GM18907 (cell line): ENCODE results near the gene ADAMTS17.

Experiments
- ATAC-seq: cut with Tn5 transposase; IDR thresholded peaks from one replicate; pipeline ENCODE4 v1.9.1; 2021; ENCODE audit warnings: mild to moderate bottlenecking, moderate library complexity; ENCODE audit not compliant: unreplicated experiment

The ADAMTS17 gene, protein sequence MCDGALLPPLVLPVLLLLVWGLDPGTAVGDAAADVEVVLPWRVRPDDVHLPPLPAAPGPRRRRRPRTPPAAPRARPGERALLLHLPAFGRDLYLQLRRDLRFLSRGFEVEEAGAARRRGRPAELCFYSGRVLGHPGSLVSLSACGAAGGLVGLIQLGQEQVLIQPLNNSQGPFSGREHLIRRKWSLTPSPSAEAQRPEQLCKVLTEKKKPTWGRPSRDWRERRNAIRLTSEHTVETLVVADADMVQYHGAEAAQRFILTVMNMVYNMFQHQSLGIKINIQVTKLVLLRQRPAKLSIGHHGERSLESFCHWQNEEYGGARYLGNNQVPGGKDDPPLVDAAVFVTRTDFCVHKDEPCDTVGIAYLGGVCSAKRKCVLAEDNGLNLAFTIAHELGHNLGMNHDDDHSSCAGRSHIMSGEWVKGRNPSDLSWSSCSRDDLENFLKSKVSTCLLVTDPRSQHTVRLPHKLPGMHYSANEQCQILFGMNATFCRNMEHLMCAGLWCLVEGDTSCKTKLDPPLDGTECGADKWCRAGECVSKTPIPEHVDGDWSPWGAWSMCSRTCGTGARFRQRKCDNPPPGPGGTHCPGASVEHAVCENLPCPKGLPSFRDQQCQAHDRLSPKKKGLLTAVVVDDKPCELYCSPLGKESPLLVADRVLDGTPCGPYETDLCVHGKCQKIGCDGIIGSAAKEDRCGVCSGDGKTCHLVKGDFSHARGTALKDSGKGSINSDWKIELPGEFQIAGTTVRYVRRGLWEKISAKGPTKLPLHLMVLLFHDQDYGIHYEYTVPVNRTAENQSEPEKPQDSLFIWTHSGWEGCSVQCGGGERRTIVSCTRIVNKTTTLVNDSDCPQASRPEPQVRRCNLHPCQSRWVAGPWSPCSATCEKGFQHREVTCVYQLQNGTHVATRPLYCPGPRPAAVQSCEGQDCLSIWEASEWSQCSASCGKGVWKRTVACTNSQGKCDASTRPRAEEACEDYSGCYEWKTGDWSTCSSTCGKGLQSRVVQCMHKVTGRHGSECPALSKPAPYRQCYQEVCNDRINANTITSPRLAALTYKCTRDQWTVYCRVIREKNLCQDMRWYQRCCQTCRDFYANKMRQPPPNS

DNA sequence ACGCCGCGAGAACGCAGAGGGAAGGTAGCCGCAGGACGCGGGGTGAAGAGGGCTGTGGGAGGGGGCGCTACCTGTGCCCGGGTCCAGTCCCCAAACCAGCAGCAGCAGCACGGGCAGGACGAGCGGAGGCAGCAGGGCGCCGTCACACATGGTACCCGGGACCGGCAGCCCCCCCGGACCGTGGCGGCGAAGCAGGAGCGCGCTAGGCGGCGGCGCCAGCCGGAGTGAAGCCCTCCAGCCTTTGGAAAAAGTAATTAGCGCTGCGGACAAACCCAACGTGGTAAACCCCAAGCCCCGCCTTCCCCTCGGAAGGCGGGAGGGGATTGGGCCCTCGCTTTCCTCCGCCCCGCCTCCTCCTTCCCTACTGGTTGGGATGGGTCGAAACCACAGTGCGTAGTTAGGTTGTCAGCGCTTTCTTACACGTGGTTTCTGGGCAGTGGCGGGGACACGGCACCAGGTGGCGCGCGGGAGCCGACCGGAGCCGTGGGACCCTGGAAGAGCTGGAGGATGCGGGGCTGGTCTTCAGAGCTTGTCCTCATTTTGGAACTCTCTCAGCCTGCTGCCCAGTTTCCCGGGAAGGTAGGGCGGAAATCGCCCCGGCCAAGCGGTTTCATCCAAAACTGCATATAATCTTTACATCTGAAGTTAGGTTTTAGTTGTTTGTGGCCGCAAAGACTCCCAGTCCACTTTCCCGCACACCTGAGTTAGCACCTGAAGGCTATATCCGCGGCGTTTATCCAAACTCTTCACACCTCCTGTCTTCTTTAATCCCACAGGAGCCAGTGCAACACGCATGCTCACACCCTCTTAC lies at the start of gene ADAMTS17:
TSS of gene ADAMTS17 (minus strand) at position 226 of the 811 bp plus-strand sequence. CDS start at position 150, 76 bp downstream.
- peak; percentile 98 for ATAC-seq

DNA sequence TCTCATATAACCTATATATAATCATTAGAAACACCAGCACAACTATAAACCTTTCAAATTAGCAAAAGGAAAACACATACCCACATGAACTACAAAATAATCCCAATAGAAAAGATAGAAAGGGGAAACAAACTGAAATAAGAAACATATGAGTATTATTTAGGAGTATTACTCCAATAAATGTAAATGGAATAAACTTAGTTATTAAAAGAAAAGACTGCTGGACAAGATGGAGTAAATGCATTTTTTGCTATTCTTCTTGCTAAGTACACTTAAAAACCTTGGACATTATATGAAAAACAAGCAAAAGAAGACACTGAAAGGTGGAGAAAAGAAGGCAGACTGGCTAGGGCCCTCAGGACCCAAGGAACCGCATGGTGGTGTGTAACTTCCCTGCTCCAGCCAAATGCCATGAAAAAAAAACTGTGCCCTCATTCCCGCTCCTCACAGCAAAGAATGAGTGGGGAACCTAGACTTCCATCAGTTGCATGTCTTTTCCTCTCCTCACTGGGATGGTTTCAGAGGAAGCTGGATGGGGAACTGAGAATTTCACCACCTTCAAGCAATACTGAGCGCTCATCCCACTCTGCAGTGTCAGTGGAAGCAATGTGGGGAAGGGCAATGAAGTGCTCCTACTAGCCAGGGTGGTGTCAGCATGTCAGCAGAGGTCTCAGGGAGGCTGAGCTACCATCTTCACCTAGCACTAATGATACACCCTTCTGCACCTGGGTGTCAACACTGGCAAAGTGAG lies 43.7 kb upstream of the ADAMTS17 start:
- no peak for ATAC-seq

DNA sequence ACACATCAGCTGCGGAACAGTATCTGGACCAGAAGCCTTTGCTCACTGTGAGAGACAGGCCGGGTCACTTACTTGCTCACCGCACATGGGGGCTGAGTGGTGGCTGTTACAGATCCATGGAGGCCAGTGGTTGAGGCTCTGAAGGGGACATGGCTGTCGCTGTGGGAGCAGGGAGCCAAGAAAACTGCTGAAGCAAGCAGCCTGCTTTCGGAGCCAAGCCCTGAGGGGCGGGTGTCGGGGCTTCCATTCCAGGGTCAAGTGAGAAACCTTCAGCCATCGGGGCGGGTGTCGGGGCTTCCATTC lies 42.3 kb upstream of the ADAMTS17 start:
- ATAC-seq: no peak

DNA sequence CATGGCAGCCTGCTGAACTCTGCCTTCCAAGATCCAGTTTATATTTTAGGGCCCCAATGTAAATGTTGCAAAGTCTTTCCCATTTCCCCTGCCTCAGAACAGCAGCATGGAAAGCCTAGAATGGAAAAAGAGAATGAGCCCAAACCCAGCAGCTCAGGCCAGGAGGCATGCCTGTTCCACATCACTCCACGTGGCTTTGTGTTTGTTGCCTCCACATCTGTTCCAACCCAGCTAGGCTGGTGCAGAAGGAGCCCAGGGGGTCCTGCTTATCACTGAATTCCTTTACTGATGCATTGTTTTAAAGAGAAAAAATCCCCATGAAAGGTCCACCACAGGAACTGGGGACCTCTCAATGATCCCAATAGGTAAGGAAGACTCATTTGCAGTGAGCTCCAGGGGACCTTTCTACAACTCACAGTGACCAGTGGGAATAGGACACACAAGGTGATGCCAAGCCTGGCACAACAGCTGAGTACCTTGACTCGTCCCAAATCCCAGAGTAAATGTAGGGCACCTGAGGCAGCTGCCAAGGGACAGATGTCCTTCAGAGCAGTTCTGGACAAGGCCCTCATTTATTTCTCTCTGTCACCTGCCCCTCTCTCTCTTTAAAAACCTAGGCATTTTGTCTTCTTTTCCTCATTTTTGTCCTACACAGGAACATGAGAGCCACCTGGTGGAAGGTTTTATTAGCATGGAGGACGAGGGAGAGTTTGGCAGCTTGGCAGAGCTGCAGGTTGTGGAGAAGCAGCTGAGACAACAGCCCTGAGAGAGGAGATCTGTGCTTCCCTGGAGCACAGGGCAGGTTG lies 41.7 kb upstream of the ADAMTS17 start:
- no peak for ATAC-seq

DNA sequence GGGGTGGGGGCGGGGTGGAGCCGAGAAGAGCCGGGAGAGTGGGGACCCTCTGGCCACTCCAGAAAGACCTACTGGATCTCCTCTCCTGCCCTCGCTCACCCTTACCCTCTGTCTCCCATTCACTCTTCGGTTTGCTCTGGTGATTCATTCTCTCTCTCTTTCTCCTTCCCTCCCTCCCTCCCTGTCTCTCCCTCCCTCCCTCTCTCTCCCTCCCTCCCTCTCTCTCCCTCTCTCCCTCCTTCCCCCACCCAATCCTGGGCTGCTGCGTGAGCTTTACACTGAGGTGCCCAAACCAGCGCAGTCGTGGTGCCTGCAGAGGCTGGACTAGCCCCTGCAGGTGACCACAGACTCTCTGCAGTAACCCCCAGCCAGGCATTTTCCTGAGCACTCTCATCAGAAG lies 32.2 kb upstream of the ADAMTS17 start:
- ATAC-seq: no peak

DNA sequence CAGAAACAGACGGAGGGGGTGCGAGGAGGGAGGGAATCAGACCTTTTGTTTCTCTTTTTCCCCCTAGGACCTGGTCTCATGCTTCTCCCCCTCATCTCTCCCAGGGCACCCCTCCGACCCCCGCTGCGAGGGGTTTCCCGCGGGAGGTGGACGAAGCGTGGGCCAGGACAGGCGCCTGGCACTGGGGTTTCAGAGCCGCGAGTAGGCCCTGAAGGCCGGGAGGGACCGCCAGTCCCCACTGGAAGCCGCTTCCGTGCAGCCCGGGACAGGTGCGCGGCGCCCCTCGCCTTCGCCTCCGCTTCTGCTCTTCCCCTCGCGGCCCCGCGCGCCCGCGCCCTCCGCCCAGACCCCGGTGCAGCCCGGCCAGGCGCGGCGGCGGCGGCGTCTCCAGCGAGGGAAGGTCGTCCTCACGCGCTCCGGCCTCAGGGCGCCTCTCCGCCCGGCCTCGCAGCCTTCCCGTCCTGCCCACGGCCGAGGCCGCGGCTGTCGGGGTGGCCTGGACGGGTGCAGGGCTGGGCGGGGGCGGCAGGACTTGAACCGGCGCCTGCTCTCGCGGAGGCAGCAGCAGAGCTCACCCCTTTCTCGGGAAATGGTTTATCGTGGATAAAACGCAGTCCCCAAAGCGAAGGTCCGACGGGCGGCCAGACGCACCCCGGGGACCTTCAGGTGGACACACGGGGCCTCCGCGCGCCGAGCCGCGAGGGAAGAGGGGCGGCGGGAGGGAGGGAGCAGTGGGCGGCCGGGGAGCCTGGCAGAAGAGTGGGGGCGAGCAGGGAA lies 31.5 kb upstream of the ADAMTS17 start:
- no peak for ATAC-seq

DNA sequence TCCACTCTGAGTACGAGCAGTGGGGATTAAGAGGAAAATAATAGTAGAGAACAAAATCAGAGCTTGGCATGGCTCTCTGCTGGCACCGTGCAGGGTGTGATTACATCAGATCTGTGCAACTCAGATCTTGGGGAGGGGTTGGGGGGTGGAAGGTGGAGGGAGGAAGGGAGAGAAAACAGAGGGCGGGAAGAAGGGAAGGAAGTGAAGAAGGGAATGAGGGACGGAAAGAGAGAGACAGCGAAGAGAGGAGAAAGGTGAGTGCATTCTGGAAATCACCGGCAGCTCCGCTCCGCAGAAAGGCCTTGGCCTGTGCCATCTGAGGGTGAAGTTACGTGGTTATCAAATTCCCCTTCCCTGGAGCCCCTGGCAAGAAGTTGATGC lies 31.0 kb upstream of the ADAMTS17 start:
- ATAC-seq: no peak

DNA sequence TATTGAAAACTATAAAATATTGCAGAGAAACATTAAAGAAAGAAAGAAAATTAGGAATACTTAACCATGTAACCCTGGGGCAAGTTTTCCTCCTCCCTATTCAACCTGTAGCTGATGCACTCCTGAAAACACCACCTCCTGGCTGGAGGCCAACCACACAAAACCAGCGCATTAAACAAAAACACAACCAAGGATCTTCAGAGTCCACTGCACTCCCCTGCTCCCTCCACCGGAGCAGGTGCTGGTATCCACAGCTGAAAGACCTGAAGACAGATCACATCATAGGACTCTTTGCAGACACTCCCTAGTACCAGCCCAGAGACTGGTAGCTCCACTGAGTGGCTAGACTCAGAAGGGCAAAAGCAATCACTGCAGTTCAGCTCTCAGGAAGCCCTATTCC lies 13.6 kb upstream of the ADAMTS17 start:
- ATAC-seq: no peak

DNA sequence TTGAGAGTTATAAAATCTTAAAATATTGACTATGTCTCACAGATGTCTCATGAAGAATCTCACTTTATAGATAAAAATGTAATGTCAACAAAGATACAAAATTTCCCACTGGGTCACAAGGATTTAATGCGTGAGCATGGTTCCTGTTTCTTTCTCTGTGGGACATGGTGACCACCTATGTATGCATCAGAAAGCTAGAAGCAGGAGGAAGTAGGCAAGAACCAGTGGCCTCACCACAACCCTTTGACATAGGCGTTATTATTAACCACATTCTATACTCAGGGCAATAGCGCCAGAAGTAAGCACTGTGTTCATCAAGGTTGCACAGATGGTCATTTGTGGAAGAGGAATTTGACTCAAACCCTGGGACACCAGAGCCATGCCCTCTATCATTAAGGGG lies 11.7 kb upstream of the ADAMTS17 start:
- no peak for ATAC-seq

DNA sequence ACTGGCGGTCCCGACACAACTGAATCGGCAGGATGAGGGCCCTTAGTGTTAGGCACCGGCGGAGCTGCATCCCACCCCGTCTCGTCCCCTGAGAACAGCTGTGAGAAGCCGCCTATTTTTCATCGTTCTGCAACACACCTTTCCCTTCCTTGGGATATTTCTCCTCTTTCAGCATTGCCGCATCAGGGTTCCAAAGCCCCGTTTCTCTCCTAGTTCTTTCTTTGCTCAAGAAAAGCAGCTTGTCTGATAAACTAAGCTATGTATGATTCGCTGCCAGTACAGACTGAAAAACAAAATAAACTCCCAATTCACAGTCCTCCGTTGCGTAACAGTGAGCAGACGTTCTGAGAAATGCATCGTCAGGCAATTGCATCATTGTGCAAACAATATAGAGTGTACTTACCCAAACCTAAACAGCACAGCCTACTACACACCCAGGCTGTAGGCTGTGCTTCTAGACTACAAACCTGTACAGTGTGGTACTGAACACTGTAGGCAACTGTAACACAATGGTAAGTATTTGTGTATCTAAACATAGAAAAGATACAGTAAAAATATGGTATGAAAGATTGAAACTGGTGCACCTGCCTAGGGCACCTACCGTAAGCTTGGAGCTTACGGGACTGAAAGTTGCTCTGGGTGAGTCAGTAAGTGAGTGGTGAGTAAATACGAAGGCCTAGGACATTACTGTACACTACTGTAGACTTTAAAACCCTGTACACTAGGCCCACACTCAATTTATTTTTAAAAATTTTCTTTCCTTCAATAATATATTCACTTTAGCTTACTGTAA lies 8.9 kb upstream of the ADAMTS17 start:
- no peak for ATAC-seq

DNA sequence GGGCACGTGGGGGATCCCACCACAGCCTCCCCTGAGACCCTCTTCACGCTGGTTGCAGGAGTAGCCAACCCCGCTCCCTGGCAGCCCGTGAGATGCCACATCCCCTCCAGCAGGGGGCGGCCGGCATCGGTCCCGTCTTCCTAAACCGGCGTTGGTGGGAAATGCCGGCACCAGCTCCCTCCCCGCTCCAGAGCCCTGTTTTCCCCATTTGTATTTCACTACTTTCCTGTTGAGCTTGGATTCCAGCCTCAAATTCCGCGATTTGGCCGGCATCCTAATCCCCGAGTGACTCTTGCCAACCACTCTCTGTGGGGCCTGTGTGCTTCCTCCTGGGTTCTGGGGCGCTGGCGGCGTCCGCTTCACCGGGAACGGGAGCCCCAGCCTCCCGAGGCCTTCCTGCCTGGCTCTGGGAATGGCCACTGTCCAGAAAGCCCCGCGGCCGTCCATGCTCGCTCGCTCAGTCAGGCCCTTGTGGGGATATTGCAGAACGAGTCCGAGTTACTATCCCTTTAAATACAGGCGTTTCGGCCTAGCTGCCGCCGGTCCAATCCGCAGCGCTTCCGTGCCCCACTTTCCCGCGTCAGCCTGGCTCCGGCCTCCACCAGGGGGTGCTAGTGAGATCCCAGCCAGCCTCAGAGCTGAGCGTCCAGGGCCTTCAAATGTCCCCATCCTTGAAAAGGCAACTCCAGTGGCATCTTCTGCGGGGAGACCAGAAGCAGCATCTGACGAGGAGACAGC lies 8.1 kb upstream of the ADAMTS17 start:
- ATAC-seq: peak; percentile 94

DNA sequence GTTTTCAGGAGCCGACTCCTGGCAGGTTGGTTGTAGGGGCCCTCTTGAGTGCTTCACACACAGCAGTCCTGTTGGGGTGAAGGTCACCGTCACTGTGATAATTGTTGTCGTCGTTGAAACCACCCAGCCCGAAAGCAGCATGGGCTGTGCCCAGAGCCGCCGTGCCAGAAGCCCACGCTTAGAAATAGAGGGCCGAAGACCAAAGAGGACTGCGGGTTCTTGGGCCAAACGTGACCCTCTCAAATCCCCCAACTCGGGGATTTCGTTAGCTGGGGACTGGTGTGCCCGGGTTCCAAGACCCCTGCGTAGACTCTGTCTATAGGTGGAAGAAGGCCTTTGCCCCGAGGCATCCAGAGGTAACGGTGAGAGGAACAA lies 7.5 kb upstream of the ADAMTS17 start:
- no peak for ATAC-seq

DNA sequence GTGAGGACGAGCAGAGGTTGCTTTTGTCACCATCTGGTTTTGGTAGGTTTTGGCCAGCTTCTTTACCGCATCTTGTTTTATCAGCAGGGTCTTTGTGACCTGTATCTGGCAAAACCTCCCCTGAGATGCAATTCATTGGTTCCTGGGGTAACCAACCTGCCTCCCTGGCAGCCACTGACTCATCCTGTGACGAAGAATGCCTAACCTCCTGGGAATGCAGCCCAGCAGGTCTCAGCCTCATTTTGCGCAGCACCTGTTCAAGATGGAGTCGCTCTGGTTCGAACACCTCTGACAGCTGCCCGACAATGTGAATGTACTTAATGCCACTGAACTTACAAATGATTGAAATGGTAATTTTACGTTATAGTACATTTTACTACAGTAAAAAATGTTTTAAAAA lies 6.8 kb upstream of the ADAMTS17 start:
- no peak for ATAC-seq

DNA sequence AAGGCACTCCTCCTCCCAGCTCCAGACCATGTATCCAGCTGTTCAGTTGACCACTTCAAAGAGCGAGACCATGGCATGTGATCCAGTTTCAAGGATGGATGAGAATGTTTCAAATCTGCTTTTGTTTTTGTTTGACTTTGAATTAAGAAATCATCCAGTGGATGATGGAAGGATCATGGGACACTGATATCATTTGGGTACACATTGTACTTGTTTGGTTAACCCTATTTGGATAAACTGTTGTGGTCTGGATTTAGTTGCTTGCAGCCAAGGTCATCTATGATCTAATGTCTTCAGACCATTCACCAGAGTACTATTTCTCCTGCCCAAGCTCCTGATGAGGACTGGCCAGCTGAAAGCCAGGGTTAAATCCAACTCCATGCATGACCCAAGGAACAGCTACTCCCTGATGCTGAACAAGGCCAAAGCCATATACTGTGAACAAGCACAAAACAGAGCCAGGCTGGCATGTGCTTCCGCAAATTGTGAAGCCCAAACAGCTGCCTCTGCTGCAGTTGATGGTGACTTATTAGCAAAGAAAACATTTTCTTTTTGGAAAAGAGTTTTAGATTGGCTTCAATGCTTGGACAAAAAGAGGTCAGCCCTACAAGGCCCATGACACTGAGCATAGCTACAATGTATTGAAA lies 5.2 kb upstream of the ADAMTS17 start:
- no peak for ATAC-seq

DNA sequence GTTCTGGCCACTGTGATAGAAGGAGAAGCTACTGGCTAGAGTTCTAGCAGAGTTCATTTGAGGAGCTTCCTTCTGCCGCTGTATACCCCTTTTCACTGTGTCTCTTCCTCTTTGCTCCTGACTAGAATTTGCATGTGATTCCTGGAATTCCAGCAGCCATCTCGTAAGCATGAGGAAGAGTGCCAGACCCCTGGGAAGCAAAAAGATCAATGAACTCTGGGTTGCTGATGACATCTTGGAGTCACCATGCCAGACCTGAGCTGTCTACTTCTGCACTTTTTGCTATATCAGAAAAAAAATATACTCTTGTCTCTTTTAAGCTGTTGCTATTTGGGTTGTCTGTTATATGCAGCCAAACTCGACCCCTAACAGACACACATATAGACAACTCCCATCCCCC lies 3.7 kb upstream of the ADAMTS17 start:
- no peak for ATAC-seq

DNA sequence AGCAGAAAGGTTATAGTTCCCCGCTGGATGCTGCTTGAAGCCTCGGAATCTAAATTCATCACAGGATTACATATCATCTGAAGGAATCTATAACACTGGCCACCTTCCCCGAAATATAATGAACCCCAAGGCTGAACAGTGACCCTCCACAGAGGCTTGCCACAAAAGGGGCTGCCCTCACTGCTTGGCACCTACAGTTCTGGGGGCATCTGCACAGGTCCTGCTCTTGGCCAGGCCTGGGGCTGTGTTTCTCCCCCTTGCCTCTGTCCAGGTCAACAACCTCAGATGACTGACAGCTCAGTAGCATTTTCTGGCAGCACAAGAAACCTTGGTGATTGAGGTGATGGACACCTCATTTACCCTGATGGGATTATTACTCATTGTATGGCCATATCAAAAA lies 1.5 kb upstream of the ADAMTS17 start:
- ATAC-seq: no peak

DNA sequence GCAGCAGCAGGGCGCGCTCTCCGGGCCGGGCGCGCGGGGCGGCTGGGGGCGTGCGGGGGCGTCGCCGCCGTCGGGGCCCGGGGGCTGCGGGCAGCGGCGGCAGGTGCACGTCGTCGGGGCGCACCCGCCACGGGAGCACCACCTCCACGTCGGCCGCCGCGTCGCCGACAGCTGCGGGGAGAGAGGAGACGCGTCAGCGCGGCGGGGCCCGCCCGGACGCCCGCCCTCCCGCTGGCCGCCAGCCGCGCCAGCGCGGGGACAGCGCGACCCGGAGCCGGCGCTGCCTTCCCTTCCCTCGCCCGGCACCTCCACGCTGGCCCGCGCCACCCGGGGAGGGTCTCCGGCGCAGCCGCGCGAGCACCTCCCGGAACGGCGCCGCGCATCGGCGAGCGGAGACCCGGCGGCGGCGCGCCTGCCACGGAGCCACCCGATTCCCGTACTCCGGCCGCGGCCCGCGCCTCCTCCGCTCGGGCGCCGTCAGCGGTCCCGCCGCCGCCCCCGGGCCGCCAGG lies 481 bp downstream of the ADAMTS17 start:
- no peak for ATAC-seq
